K562 (cell line): ENCODE results near the gene ZNF433.

Experiments
- CHD2 ChIP-seq: IDR thresholded peaks from 2 replicates; pipeline ENCODE4 v1.6.1; 2011; ENCODE audit warnings: low read depth, low read length
- ELK1 ChIP-seq: sonication (generic); formaldehyde crosslinking; IDR thresholded peaks from 2 replicates; pipeline ENCODE4 v1.8.1; 2022; ENCODE audit warnings: missing genetic modification reagents
- ERF ChIP-seq: fragments of 450-650 bp; formaldehyde crosslinking; IDR thresholded peaks from 2 replicates; pipeline ENCODE4 v1.4.0; 2020; ENCODE audit warnings: mild to moderate bottlenecking, mixed read lengths
- NFIX ChIP-seq: fragments of 250-450 bp; sonication (Bioruptor Pico); IDR thresholded peaks from 2 replicates; pipeline ENCODE4 v1.4.0; 2020; ENCODE audit warnings: low read depth, mild to moderate bottlenecking, moderate library complexity
- RBBP5 ChIP-seq: fragments of 200-600 bp; sonication (generic); IDR thresholded peaks from 2 replicates; pipeline ENCODE4 v1.6.1; 2012; ENCODE audit warnings: borderline replicate concordance, mild to moderate bottlenecking, low read length, control low read depth, inconsistent platforms; ENCODE audit not compliant: insufficient read depth, poor library complexity, severe bottlenecking
- RBM14 ChIP-seq: fragments of 200-400 bp; formaldehyde crosslinking; IDR thresholded peaks from 2 replicates; pipeline ENCODE4 v1.6.1; 2018; ENCODE audit warnings: low read depth, mild to moderate bottlenecking, low read length, moderate library complexity, borderline replicate concordance; ENCODE audit not compliant: insufficient read depth
- STAT5B ChIP-seq: fragments of 250-450 bp; sonication (Bioruptor Pico); IDR thresholded peaks from 2 replicates; pipeline ENCODE4 v1.8.0; 2021; ENCODE audit warnings: mild to moderate bottlenecking, inconsistent platforms

- no peak for TF ChIP-seq NFIX
- no peak for TF ChIP-seq STAT5B (CRISPR knock-in tag)
- no peak for TF ChIP-seq CHD2
- no peak for TF ChIP-seq RBBP5
- no peak for TF ChIP-seq ELK1
- TF ChIP-seq ERF (CRISPR knock-in tag), result no peak
- no peak for TF ChIP-seq RBM14
Measured at GRCh38 chr19:11970174-11970573, 65.3 kb downstream of the ZNF433 start.
